Liver (tissue), 9 donors: ENCODE data around the gene LAMA2. TPM values are rescaled to one million over a fixed set of nuclear protein-coding genes. Genes with fewer than 3 reads are reported as not detected.

Experiments used
- DNase-seq: peaks from one replicate; pipeline ENCODE4 v3.0.0-alpha.2; 2017; ENCODE audit warnings: low spot score
- H3K27ac ChIP-seq, 2 donors: one replicate each; pipeline ENCODE4 v1.7.0; 2013; ENCODE audit warnings: inconsistent platforms in 2 of 2, low read length in 2 of 2, control low read depth in 1 of 2, low read depth in 1 of 2, mild to moderate bottlenecking in 1 of 2
- H3K27me3 ChIP-seq, 4 donors: one replicate each; pipeline versions ENCODE4 v1.6.1 to v1.7.0; 2013; ENCODE audit warnings: low read length in 3 of 4, inconsistent platforms in 1 of 4, mild to moderate bottlenecking in 1 of 4, moderate library complexity in 1 of 4; ENCODE audit not compliant: control insufficient read depth in 4 of 4, insufficient read depth in 4 of 4
- H3K36me3 ChIP-seq, 4 donors: one replicate each; pipeline versions ENCODE4 v1.6.1 to v1.7.0; 2013; ENCODE audit warnings: low read length in 3 of 4, mild to moderate bottlenecking in 3 of 4, low read depth in 1 of 4, moderate library complexity in 1 of 4; ENCODE audit not compliant: control insufficient read depth in 4 of 4, insufficient read depth in 3 of 4
- H3K4me1 ChIP-seq, 4 donors: one replicate each; pipeline versions ENCODE4 v1.6.1 to v1.7.0; 2013; ENCODE audit warnings: low read length in 3 of 4, mild to moderate bottlenecking in 3 of 4, moderate library complexity in 1 of 4; ENCODE audit not compliant: control insufficient read depth in 4 of 4, insufficient read depth in 4 of 4
- H3K4me3 ChIP-seq, 3 donors: one replicate each; pipeline versions ENCODE4 v1.6.1 to v1.7.0; 2013; ENCODE audit warnings: low read length in 3 of 3, control low read depth in 1 of 3, low read depth in 1 of 3, mild to moderate bottlenecking in 1 of 3
- H3K9ac ChIP-seq, 2 donors: one replicate each; pipeline ENCODE4 v1.7.0; 2013; ENCODE audit warnings: low read length in 2 of 2, mild to moderate bottlenecking in 2 of 2, moderate library complexity in 2 of 2, control low read depth in 1 of 2, low read depth in 1 of 2
- H3K9me3 ChIP-seq, 4 donors: one replicate each; pipeline versions ENCODE4 v1.6.1 to v1.7.0; 2013; ENCODE audit warnings: low read length in 3 of 4; ENCODE audit not compliant: control insufficient read depth in 4 of 4
- ATF3 ChIP-seq: IDR thresholded peaks from 2 replicates; pipeline ENCODE4 v1.6.1; 2016; ENCODE audit warnings: antibody characterized with exemption
- EGR1 ChIP-seq, 2 donors: IDR thresholded peaks; 2 replicates each; pipeline ENCODE4 v1.6.1; 2016 to 2018; ENCODE audit warnings: antibody characterized with exemption in 2 of 2, low read depth in 2 of 2
- FOXA1 ChIP-seq: IDR thresholded peaks from 2 replicates; pipeline ENCODE4 v1.6.1; 2016; ENCODE audit warnings: antibody characterized with exemption
- GABPA ChIP-seq, 2 donors: IDR thresholded peaks in 1 of 2; conservative IDR thresholded peaks in 1 of 2; 2 replicates each; pipeline ENCODE4 v1.6.1; 2016; ENCODE audit warnings: antibody characterized with exemption in 2 of 2, mild to moderate bottlenecking in 1 of 2, moderate library complexity in 1 of 2
- HNF4G ChIP-seq: IDR thresholded peaks from 2 replicates; pipeline ENCODE4 v1.6.1; 2016; ENCODE audit warnings: antibody characterized with exemption
- JUND ChIP-seq, 2 donors: IDR thresholded peaks; 2 replicates each; pipeline ENCODE4 v1.6.1; 2016; ENCODE audit warnings: antibody characterized with exemption in 2 of 2
- MAX ChIP-seq: IDR thresholded peaks from 2 replicates; pipeline ENCODE4 v1.6.1; 2016; ENCODE audit warnings: antibody characterized with exemption
- NR2F2 ChIP-seq: IDR thresholded peaks from 2 replicates; pipeline ENCODE4 v1.6.1; 2016; ENCODE audit warnings: antibody characterized with exemption
- RAD21 ChIP-seq, 2 donors: IDR thresholded peaks; 2 replicates each; pipeline ENCODE4 v1.6.1; 2016; ENCODE audit warnings: antibody characterized with exemption in 2 of 2, mild to moderate bottlenecking in 2 of 2
- RXRA ChIP-seq, 2 donors: IDR thresholded peaks; 2 replicates each; pipeline ENCODE4 v1.6.1; 2017 to 2018; ENCODE audit warnings: antibody characterized with exemption in 2 of 2, mild to moderate bottlenecking in 1 of 2
- SP1 ChIP-seq: IDR thresholded peaks from 2 replicates; pipeline ENCODE4 v1.6.1; 2018; ENCODE audit warnings: antibody characterized with exemption, mild to moderate bottlenecking
- TAF1 ChIP-seq: conservative IDR thresholded peaks from 2 replicates; pipeline ENCODE4 v1.6.1; 2016; ENCODE audit warnings: antibody characterized with exemption, mild to moderate bottlenecking
- YY1 ChIP-seq: IDR thresholded peaks from 2 replicates; pipeline ENCODE4 v1.6.1; 2016; ENCODE audit warnings: antibody characterized with exemption, mild to moderate bottlenecking
- ZBTB33 ChIP-seq: IDR thresholded peaks from 2 replicates; pipeline ENCODE4 v1.6.1; 2016; ENCODE audit warnings: antibody characterized with exemption
- WGBS: extraction: QIAGEN DNeasy Blood & Tissue Kit; methylation state at CpG from one replicate; pipeline ENCODE4 v1.1.7; 2013; 5-methylcytosine and 5-hydroxymethylcytosine counted together
- polyA plus RNA-seq, 2 donors: library from polyadenylated mRNA; stranded (reverse) in 1 of 2; unstranded in 1 of 2; fragments of 200-250 nt in 1 of 2; fragments of >200 nt in 1 of 2; fragmentation: Nextera tagmentation in 1 of 2; extraction: Ambion mirVana in 1 of 2; gene quantifications; one replicate each; pipeline versions ENCODE4 v1.2.1 to v1.2.3, GENCODE V29; 2013 to 2015
- total RNA-seq, 2 donors: library from RNA; depleted of rRNA; stranded (reverse); fragments of >200 nt; gene quantifications; one replicate each; pipeline ENCODE4 v1.2.3, GENCODE V29; 2014
- TF ChIP-seq, protein P1 (sequence below): IDR thresholded peaks from 2 replicates; pipeline ENCODE4 v1.6.1; 2016; ENCODE audit warnings: antibody characterized with exemption, mild to moderate bottlenecking
- TF ChIP-seq, protein P2 (sequence below): fragments of 150-350 bp; IDR thresholded peaks from 2 replicates; pipeline ENCODE4 v1.5.1; 2017; ENCODE audit warnings: improper control_type of control experiment, low read depth, low read length; ENCODE audit not compliant: missing input control
- donor health status: healthy.
- donor health status: healthy.
- donor health status: healthy.
- donor health status: healthy.
- donor health status: healthy.

LAMA2 gene
- total and polyA plus RNA-seq, 4 donors: 1.3 to 17.0 (median 3.0) TPM

GRCh38 chr6:128848212-128848935, 34.6 kb upstream of the LAMA2 start:
- Histone ChIP-seq H3K9me3 (no peaks in the 10 kb centered on the region), H3K27ac (no peak overlapping the region), H3K4me1 (no peaks in the 10 kb centered on the region), H3K9ac (no peak overlapping the region), H3K36me3 (no peaks in the 10 kb centered on the region), H3K4me3 (no peak overlapping the region), H3K27me3 (no peaks in the 10 kb centered on the region)
- DNase-seq: no peak
- 72% methylated on average over 7 of the region's 7 CpGs for WGBS
- TF ChIP-seq RXRA (IDR thresholded peaks at IDR 0.05) (no peak), NR2F2 (no peak), GABPA (IDR thresholded peaks at IDR 0.05 in 1 of 2, conservative IDR thresholded peaks at IDR 0.05 in 1 of 2) (no peak), TAF1 (no peak), HNF4G (no peak), EGR1 (IDR thresholded peaks at IDR 0.05; ENCODE audit: low read depth in 2 of 2) (no peak), RAD21 (IDR thresholded peaks at IDR 0.05) (no peak), JUND (IDR thresholded peaks at IDR 0.05) (no peak), SP1 (no peak), ATF3 (no peak)

DNA sequence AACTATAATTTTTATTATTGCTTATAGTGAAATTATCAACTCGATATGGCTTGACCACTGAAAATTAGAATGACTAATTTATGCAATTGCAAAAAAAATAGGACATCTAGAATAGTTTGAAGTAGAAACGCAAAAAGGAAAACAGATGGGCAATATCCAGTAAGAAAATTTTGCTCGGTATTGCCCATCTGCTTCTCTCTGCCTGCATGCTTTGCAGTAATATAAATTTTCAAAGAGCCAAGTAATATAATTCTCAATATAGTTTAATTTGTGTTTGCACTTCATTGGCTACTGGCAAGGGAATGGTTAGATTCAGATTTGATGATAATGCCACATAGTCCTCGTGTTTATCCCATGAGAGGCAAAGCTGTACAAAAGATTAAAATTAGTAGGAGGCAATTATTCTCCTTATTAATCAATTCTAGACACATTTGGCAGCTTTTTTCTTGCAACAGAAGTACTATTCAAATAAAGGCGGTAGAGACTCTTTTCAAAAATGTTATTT, 27.3 kb upstream of the LAMA2 start:
- H3K27me3 ChIP-seq: no peaks in the 10 kb centered on the region

More for the DNA sequence above, 27.3 kb upstream of the LAMA2 start:
- no peaks in the 10 kb centered on the region for H3K4me1 ChIP-seq
- no peaks in the 10 kb centered on the region for H3K9me3 ChIP-seq
- H3K9ac ChIP-seq: no peak overlapping the region
- H3K36me3 ChIP-seq: no peaks in the 10 kb centered on the region
- no peak overlapping the region for H3K4me3 ChIP-seq
- TF ChIP-seq EGR1 (IDR thresholded peaks at IDR 0.05; ENCODE audit: low read depth in 2 of 2) (no peak), ZBTB33 (no peak), NR2F2 (no peak), FOXA1 (no peak), TAF1 (no peak), HNF4G (no peak), JUND (IDR thresholded peaks at IDR 0.05) (no peak), GABPA (IDR thresholded peaks at IDR 0.05 in 1 of 2, conservative IDR thresholded peaks at IDR 0.05 in 1 of 2) (no peak), RXRA (IDR thresholded peaks at IDR 0.05) (no peak), MAX (no peak), ATF3 (no peak), YY1 (no peak)
- TF ChIP-seq, protein P1, sequence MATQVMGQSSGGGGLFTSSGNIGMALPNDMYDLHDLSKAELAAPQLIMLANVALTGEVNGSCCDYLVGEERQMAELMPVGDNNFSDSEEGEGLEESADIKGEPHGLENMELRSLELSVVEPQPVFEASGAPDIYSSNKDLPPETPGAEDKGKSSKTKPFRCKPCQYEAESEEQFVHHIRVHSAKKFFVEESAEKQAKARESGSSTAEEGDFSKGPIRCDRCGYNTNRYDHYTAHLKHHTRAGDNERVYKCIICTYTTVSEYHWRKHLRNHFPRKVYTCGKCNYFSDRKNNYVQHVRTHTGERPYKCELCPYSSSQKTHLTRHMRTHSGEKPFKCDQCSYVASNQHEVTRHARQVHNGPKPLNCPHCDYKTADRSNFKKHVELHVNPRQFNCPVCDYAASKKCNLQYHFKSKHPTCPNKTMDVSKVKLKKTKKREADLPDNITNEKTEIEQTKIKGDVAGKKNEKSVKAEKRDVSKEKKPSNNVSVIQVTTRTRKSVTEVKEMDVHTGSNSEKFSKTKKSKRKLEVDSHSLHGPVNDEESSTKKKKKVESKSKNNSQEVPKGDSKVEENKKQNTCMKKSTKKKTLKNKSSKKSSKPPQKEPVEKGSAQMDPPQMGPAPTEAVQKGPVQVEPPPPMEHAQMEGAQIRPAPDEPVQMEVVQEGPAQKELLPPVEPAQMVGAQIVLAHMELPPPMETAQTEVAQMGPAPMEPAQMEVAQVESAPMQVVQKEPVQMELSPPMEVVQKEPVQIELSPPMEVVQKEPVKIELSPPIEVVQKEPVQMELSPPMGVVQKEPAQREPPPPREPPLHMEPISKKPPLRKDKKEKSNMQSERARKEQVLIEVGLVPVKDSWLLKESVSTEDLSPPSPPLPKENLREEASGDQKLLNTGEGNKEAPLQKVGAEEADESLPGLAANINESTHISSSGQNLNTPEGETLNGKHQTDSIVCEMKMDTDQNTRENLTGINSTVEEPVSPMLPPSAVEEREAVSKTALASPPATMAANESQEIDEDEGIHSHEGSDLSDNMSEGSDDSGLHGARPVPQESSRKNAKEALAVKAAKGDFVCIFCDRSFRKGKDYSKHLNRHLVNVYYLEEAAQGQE: no peak
- TF ChIP-seq, protein P2, sequence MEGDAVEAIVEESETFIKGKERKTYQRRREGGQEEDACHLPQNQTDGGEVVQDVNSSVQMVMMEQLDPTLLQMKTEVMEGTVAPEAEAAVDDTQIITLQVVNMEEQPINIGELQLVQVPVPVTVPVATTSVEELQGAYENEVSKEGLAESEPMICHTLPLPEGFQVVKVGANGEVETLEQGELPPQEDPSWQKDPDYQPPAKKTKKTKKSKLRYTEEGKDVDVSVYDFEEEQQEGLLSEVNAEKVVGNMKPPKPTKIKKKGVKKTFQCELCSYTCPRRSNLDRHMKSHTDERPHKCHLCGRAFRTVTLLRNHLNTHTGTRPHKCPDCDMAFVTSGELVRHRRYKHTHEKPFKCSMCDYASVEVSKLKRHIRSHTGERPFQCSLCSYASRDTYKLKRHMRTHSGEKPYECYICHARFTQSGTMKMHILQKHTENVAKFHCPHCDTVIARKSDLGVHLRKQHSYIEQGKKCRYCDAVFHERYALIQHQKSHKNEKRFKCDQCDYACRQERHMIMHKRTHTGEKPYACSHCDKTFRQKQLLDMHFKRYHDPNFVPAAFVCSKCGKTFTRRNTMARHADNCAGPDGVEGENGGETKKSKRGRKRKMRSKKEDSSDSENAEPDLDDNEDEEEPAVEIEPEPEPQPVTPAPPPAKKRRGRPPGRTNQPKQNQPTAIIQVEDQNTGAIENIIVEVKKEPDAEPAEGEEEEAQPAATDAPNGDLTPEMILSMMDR: no peak
- H3K27ac ChIP-seq: no peak overlapping the region
- DNase-seq: no peak
- WGBS: 73% methylated on average over 5 of the region's 5 CpGs
